Fibroblast of lung (primary cell): Measurements from ENCODE around the gene FGD2. TPM values are rescaled to one million over a fixed set of nuclear protein-coding genes. Genes with fewer than 3 reads are reported as not detected.

Experiments used
- DNase-seq, 2 donors: peaks; one replicate each; pipeline versions ENCODE4 v3.0.0 to v3.0.0-alpha.2; 2010; ENCODE audit warnings: low read depth in 2 of 2
- H2AFZ ChIP-seq: 2 replicates; pipeline ENCODE4 v1.5.1; 2012; ENCODE audit warnings: low read length, control low read depth, inconsistent platforms
- H3K27ac ChIP-seq: 2 replicates; pipeline ENCODE4 v1.5.1; 2011; ENCODE audit warnings: low read length, control low read depth; ENCODE audit not compliant: insufficient read depth
- H3K27me3 ChIP-seq: 2 replicates; pipeline ENCODE4 v1.5.1; 2011; ENCODE audit warnings: mild to moderate bottlenecking, low read length; ENCODE audit not compliant: control insufficient read depth, insufficient read depth
- H3K36me3 ChIP-seq: 2 replicates; pipeline ENCODE4 v1.5.1; 2011; ENCODE audit warnings: low read length; ENCODE audit not compliant: control insufficient read depth, insufficient read depth
- H3K4me1 ChIP-seq: 2 replicates; pipeline ENCODE4 v1.5.1; 2011; ENCODE audit warnings: low read length; ENCODE audit not compliant: control insufficient read depth, insufficient read depth; ENCODE audit errors: extremely low read depth
- H3K4me2 ChIP-seq: 2 replicates; pipeline ENCODE4 v1.5.1; 2011; ENCODE audit warnings: low read length, control low read depth; ENCODE audit not compliant: insufficient read depth; ENCODE audit errors: extremely low read depth
- H3K4me3 ChIP-seq, 4 experiments: fragments of 200-600 bp in 1 of 4; sonication (generic) in 1 of 4; replicated peaks in 1 of 4; 2 replicates each; pipeline ENCODE4 v1.5.1; 2011 to 2016; ENCODE audit warnings: low read length in 4 of 4, low read depth in 3 of 4, mild to moderate bottlenecking in 3 of 4, control low read depth in 2 of 4, inconsistent platforms in 1 of 4, mixed read lengths in 1 of 4; ENCODE audit not compliant: insufficient read depth in 1 of 4; ENCODE audit errors: control extremely low read depth in 1 of 4
- H3K79me2 ChIP-seq: 2 replicates; pipeline ENCODE4 v1.5.1; 2012; ENCODE audit warnings: mild to moderate bottlenecking, low read length, inconsistent platforms; ENCODE audit not compliant: control insufficient read depth, insufficient read depth
- H3K9ac ChIP-seq: 2 replicates; pipeline ENCODE4 v1.5.1; 2011; ENCODE audit warnings: mild to moderate bottlenecking, low read length, control low read depth; ENCODE audit not compliant: insufficient read depth
- H3K9me3 ChIP-seq: 2 replicates; pipeline ENCODE4 v1.5.1; 2012; ENCODE audit warnings: low read depth, low read length; ENCODE audit not compliant: control insufficient read depth, insufficient read depth
- H4K20me1 ChIP-seq: 2 replicates; pipeline ENCODE4 v1.5.1; 2011; ENCODE audit warnings: low read length; ENCODE audit not compliant: control insufficient read depth, insufficient read depth; ENCODE audit errors: extremely low read depth
- CTCF ChIP-seq, 2 donors: IDR thresholded peaks in 1 of 2; conservative IDR thresholded peaks in 1 of 2; 1 replicate in 1 of 2; 2 replicates in 1 of 2; pipeline ENCODE4 v1.5.1; 2011 to 2012; ENCODE audit warnings: low read length in 2 of 2, control low read depth in 1 of 2, inconsistent platforms in 1 of 2, low read depth in 1 of 2, mild to moderate bottlenecking in 1 of 2
- EZH2 ChIP-seq: IDR thresholded peaks from 2 replicates; pipeline ENCODE4 v1.5.1; 2012; ENCODE audit warnings: low read length, control low read depth, mild to moderate bottlenecking; ENCODE audit errors: missing control alignments
- polyA plus RNA-seq, 2 donors: library from polyadenylated mRNA; depleted of rRNA in 1 of 2; stranded (reverse) in 1 of 2; unstranded in 1 of 2; fragments of >200 nt; gene quantifications; 2 replicates each; pipeline ENCODE4 v1.2.1, GENCODE V29; 2011 to 2012; ENCODE audit warnings: missing spikeins in 1 of 2
- total RNA-seq: library from RNA; depleted of rRNA; stranded (reverse); fragments of >200 nt; gene quantifications from 2 replicates; pipeline ENCODE4 v1.2.1, GENCODE V29; 2014

The FGD2 gene
- total and polyA plus RNA-seq, 2 donors (not counting 1 experiment from before 2014, with no cell fraction given), result not detected

GRCh38 chr6:37030599-37030998, 25.1 kb downstream of the FGD2 start:
- Histone ChIP-seq H3K27me3 (no peaks in the 10 kb centered on the region), H2AFZ (no peak overlapping the region), H3K9me3 (no peaks in the 10 kb centered on the region)

GRCh38 chr6:37032239-37032638, 26.8 kb downstream of the FGD2 start:
- no peak for TF ChIP-seq CTCF (conservative IDR thresholded peaks at IDR 0.05 in 1 of 2, IDR thresholded peaks at IDR 0.05 in 1 of 2; ENCODE audit: low read depth in 1 of 2, low read length in 2 of 2)
- TF ChIP-seq EZH2, result no peak
- no peaks in the 10 kb centered on the region for H3K36me3 ChIP-seq
- H3K27ac ChIP-seq, result no peak overlapping the region
- H3K4me3 ChIP-seq, result no peak overlapping the region
- H3K79me2 ChIP-seq, result no peaks in the 10 kb centered on the region
- H3K9ac ChIP-seq, result no peak overlapping the region
- H3K4me2 ChIP-seq, result no peak overlapping the region
- no peaks in the 10 kb centered on the region for H3K4me1 ChIP-seq
- no peaks in the 10 kb centered on the region for H3K27me3 ChIP-seq
- no peak overlapping the region for H2AFZ ChIP-seq
- H3K9me3 ChIP-seq, result no peaks in the 10 kb centered on the region
- DNase-seq, result no peak
- H4K20me1 ChIP-seq, result no peaks in the 10 kb centered on the region

More at GRCh38 chr6:37030599-37030998, 25.1 kb downstream of the FGD2 start:
- Histone ChIP-seq H4K20me1 (no peaks in the 10 kb centered on the region), H3K9ac (no peak overlapping the region), H3K79me2 (no peaks in the 10 kb centered on the region), H3K36me3 (no peaks in the 10 kb centered on the region), H3K4me3 (no peak overlapping the region), H3K4me2 (no peak overlapping the region), H3K4me1 (no peaks in the 10 kb centered on the region), H3K27ac (no peak overlapping the region)
- TF ChIP-seq CTCF (conservative IDR thresholded peaks at IDR 0.05 in 1 of 2, IDR thresholded peaks at IDR 0.05 in 1 of 2; ENCODE audit: low read depth in 1 of 2, low read length in 2 of 2) (no peak), EZH2 (no peak)
- no peak for DNase-seq

- Histone ChIP-seq H3K27me3 (no peaks in the 10 kb centered on the region), H3K79me2 (no peaks in the 10 kb centered on the region), H3K27ac (no peak overlapping the region), H3K36me3 (no peaks in the 10 kb centered on the region), H4K20me1 (no peaks in the 10 kb centered on the region), H3K4me2 (no peak overlapping the region), H3K4me3 (no peak overlapping the region), H3K9ac (no peak overlapping the region), H3K9me3 (no peaks in the 10 kb centered on the region), H3K4me1 (no peaks in the 10 kb centered on the region), H2AFZ (no peak overlapping the region)
- TF ChIP-seq CTCF (conservative IDR thresholded peaks at IDR 0.05 in 1 of 2, IDR thresholded peaks at IDR 0.05 in 1 of 2; ENCODE audit: low read depth in 1 of 2, low read length in 2 of 2), result no peak
- no peak for TF ChIP-seq EZH2
- DNase-seq, result no peak
These were observed 27.8 kb downstream of the FGD2 start for GRCh38 chr6:37033255-37033654.
